H1 (cell line): ENCODE results near the gene ZNF511. TPM values are rescaled to one million over a fixed set of nuclear protein-coding genes. Genes with fewer than 3 reads are reported as not detected.

Experiments used
- CTCF ChIA-PET: fragments of 300-600 bp; sonication (Branson Sonifier 250); formaldehyde crosslinking; loops from one replicate; lab custom pipeline; 2021; ENCODE audit not compliant: partially characterized antibody; lab: Charles Lee
- POLR2A ChIA-PET: fragments of 300-600 bp; sonication (Branson Sonifier 250); formaldehyde crosslinking; loops from one replicate; lab custom pipeline; 2021; ENCODE audit warnings: inconsistent platforms; ENCODE audit not compliant: partially characterized antibody; lab: Charles Lee
- DNase-seq, 2 experiments: peaks; one replicate each; pipeline versions ENCODE4 v3.0.0 to v3.0.0-alpha.2; 2010 to 2022; ENCODE audit warnings: low spot score in 2 of 2, low read depth in 1 of 2, mixed read lengths in 1 of 2
- FAIRE-seq: peaks from 2 replicates; lab custom pipeline; 2011; peaks lifted over from hg19 to GRCh38; lab: Jason Lieb, UNC
- H2AFZ ChIP-seq: 2 replicates; pipeline ENCODE4 v1.8.1; 2012; ENCODE audit warnings: low read length, inconsistent platforms
- H2AK5ac ChIP-seq: 2 replicates; pipeline ENCODE4 v1.6.1; 2013; ENCODE audit warnings: low read depth, low read length
- H2BK120ac ChIP-seq: replicated peaks from 2 replicates; pipeline ENCODE3; 2013; ENCODE audit warnings: low read depth, low read length, inconsistent platforms
- H2BK12ac ChIP-seq: 2 replicates; pipeline ENCODE4 v1.6.1; 2013; ENCODE audit warnings: low read depth, low read length
- H2BK15ac ChIP-seq: 2 replicates; pipeline ENCODE4 v1.6.1; 2013; ENCODE audit warnings: low read length
- H2BK20ac ChIP-seq: 2 replicates; pipeline ENCODE4 v1.6.1; 2013; ENCODE audit warnings: low read length
- H2BK5ac ChIP-seq: 2 replicates; pipeline ENCODE4 v1.6.1; 2013; ENCODE audit warnings: low read depth, low read length
- H3K14ac ChIP-seq: 2 replicates; pipeline ENCODE4 v1.6.1; 2013; ENCODE audit warnings: inconsistent platforms; ENCODE audit not compliant: insufficient read length
- H3K18ac ChIP-seq: 2 replicates; pipeline ENCODE4 v1.6.1; 2013; ENCODE audit warnings: low read length; ENCODE audit errors: extremely low read depth
- H3K23ac ChIP-seq: 2 replicates; pipeline ENCODE4 v1.6.1; 2013; ENCODE audit warnings: inconsistent platforms; ENCODE audit not compliant: insufficient read length
- H3K23me2 ChIP-seq: 2 replicates; pipeline ENCODE4 v1.6.1; 2013; ENCODE audit warnings: low read depth, low read length
- H3K27ac ChIP-seq: 2 replicates; pipeline ENCODE4 v1.6.1; 2011; ENCODE audit warnings: low read depth, low read length, inconsistent platforms
- H3K27me3 ChIP-seq, 4 experiments: replicated peaks in 1 of 4; 1 replicate in 1 of 4; 2 replicates in 3 of 4; pipeline versions ENCODE4 v1.6.1 to v1.8.1; 2011 to 2013; ENCODE audit warnings: low read length in 3 of 4, mild to moderate bottlenecking in 3 of 4, inconsistent platforms in 2 of 4, mixed read lengths in 2 of 4, moderate library complexity in 1 of 4; ENCODE audit not compliant: control insufficient read depth in 3 of 4, insufficient read depth in 3 of 4; ENCODE audit errors: extremely low read depth in 1 of 4
- H3K36me3 ChIP-seq, 4 experiments: 2 replicates each; pipeline versions ENCODE4 v1.6.1 to v1.8.1; 2011 to 2013; ENCODE audit warnings: mild to moderate bottlenecking in 4 of 4, low read length in 3 of 4, moderate library complexity in 2 of 4, control low read depth in 1 of 4, inconsistent platforms in 1 of 4; ENCODE audit not compliant: insufficient read depth in 4 of 4, control insufficient read depth in 2 of 4
- H3K4ac ChIP-seq: replicated peaks from 2 replicates; pipeline ENCODE3; 2013; ENCODE audit warnings: low read length, low read depth, mixed read lengths, inconsistent platforms; ENCODE audit not compliant: insufficient read length
- H3K4me1 ChIP-seq, 4 experiments: replicated peaks in 1 of 4; 1 replicate in 1 of 4; 2 replicates in 3 of 4; pipeline versions ENCODE4 v1.6.1 to v1.8.1; 2011 to 2013; ENCODE audit warnings: low read length in 3 of 4, inconsistent platforms in 2 of 4, mixed read lengths in 1 of 4; ENCODE audit not compliant: insufficient read depth in 4 of 4, control insufficient read depth in 3 of 4
- H3K4me2 ChIP-seq, 2 experiments: 2 replicates each; pipeline versions ENCODE4 v1.6.1 to v1.8.1; 2011 to 2013; ENCODE audit warnings: low read depth in 2 of 2, low read length in 2 of 2, control low read depth in 1 of 2, inconsistent platforms in 1 of 2, mild to moderate bottlenecking in 1 of 2; ENCODE audit not compliant: insufficient read depth in 1 of 2
- H3K4me3 ChIP-seq, 4 experiments: fragments of 200-600, 300-600 bp in 1 of 4; sonication (generic), shearing (Covaris generic), sonication (Bioruptor Twin) in 1 of 4; 2 replicates each; pipeline versions ENCODE4 v1.5.1 to v1.8.1; 2011 to 2016; ENCODE audit warnings: low read length in 4 of 4, low read depth in 3 of 4, control low read depth in 2 of 4, inconsistent platforms in 2 of 4, mild to moderate bottlenecking in 2 of 4, mixed read lengths in 1 of 4, moderate library complexity in 1 of 4; ENCODE audit not compliant: insufficient read depth in 2 of 4; ENCODE audit errors: extremely low read depth in 1 of 4
- H3K56ac ChIP-seq: replicated peaks from 2 replicates; pipeline ENCODE3; 2013; ENCODE audit warnings: low read depth, mild to moderate bottlenecking, mixed read lengths, low read length, inconsistent platforms; ENCODE audit not compliant: insufficient read length
- H3K79me1 ChIP-seq: 2 replicates; pipeline ENCODE4 v1.6.1; 2013; ENCODE audit warnings: low read depth, low read length, control low read depth
- H3K79me2 ChIP-seq, 2 experiments: 2 replicates each; pipeline versions ENCODE4 v1.6.1 to v1.8.1; 2012 to 2013; ENCODE audit warnings: low read length in 2 of 2, mild to moderate bottlenecking in 2 of 2, inconsistent platforms in 1 of 2; ENCODE audit not compliant: insufficient read depth in 2 of 2, control insufficient read depth in 1 of 2
- H3K9ac ChIP-seq, 4 experiments: replicated peaks in 1 of 4; 1 replicate in 1 of 4; 2 replicates in 3 of 4; pipeline versions ENCODE4 v1.6.1 to v1.8.1; 2011 to 2013; ENCODE audit warnings: low read depth in 3 of 4, low read length in 3 of 4, control low read depth in 2 of 4, mild to moderate bottlenecking in 2 of 4, moderate library complexity in 2 of 4, inconsistent platforms in 1 of 4; ENCODE audit errors: extremely low read depth in 1 of 4
- H3K9me3 ChIP-seq, 2 experiments: 2 replicates each; pipeline versions ENCODE4 v1.6.1 to v1.8.1; 2012 to 2013; ENCODE audit warnings: mild to moderate bottlenecking in 2 of 2, moderate library complexity in 2 of 2, control low read depth in 1 of 2, inconsistent platforms in 1 of 2, low read depth in 1 of 2, low read length in 1 of 2, mixed read lengths in 1 of 2; ENCODE audit not compliant: insufficient read depth in 2 of 2
- H4K20me1 ChIP-seq, 2 experiments: replicated peaks in 1 of 2; 2 replicates each; pipeline versions ENCODE3 to v1.8.1; 2011 to 2013; ENCODE audit warnings: inconsistent platforms in 2 of 2, low read length in 2 of 2, mild to moderate bottlenecking in 1 of 2; ENCODE audit not compliant: insufficient read depth in 2 of 2, control insufficient read depth in 1 of 2
- H4K5ac ChIP-seq: 2 replicates; pipeline ENCODE4 v1.6.1; 2013; ENCODE audit warnings: low read length, low read depth, mixed read lengths, inconsistent platforms; ENCODE audit not compliant: insufficient read length
- H4K8ac ChIP-seq: 2 replicates; pipeline ENCODE4 v1.8.0; 2013; ENCODE audit warnings: mild to moderate bottlenecking, moderate library complexity, low read length, inconsistent platforms; ENCODE audit not compliant: insufficient read depth; ENCODE audit errors: extremely low read depth
- H4K91ac ChIP-seq: replicated peaks from 2 replicates; pipeline ENCODE3; 2013; ENCODE audit warnings: low read length, mixed read lengths, inconsistent platforms; ENCODE audit not compliant: insufficient read length
- FOSL1 ChIP-seq: IDR thresholded peaks from 2 replicates; pipeline ENCODE4 v1.6.1; 2011; ENCODE audit warnings: mild to moderate bottlenecking, low read depth, low read length, moderate library complexity; ENCODE audit not compliant: insufficient read depth
- GABPA ChIP-seq: IDR thresholded peaks from 2 replicates; pipeline ENCODE4 v1.6.1; 2011; ENCODE audit warnings: mild to moderate bottlenecking, low read length, moderate library complexity, borderline replicate concordance; ENCODE audit not compliant: insufficient read depth
- PHF8 ChIP-seq: fragments of 200-600 bp; sonication (generic); conservative IDR thresholded peaks from 2 replicates; pipeline ENCODE4 v1.7.1; 2012; ENCODE audit warnings: low read depth, mild to moderate bottlenecking, inconsistent platforms, low read length, moderate library complexity
- POLR2A ChIP-seq, 2 experiments: IDR thresholded peaks; 1 replicate in 1 of 2; 2 replicates in 1 of 2; pipeline ENCODE4 v1.6.1; 2011; ENCODE audit warnings: low read depth in 2 of 2, low read length in 2 of 2, mild to moderate bottlenecking in 2 of 2; ENCODE audit errors: control extremely low read depth in 1 of 2
- YY1 ChIP-seq: IDR thresholded peaks from 2 replicates; pipeline ENCODE4 v1.6.1; 2011; ENCODE audit warnings: low read depth, mild to moderate bottlenecking, low read length
- WGBS, 2 experiments: shearing (Covaris generic) in 1 of 2; methylation state at CpG; one replicate each; pipeline versions ENCODE4 v1.1.6 to v1.1.7; 2013 to 2015; ENCODE audit warnings: low lambda C conversion rate in 2 of 2, mixed read lengths in 2 of 2, inconsistent platforms in 1 of 2, low coverage in 1 of 2, missing lambda C conversion rate in 1 of 2; ENCODE audit not compliant: insufficient replicate concordance in 2 of 2, insufficient coverage in 1 of 2, insufficient read length in 1 of 2; ENCODE audit errors: extremely low coverage in 1 of 2, missing lambda C conversion rate in 1 of 2; 5-methylcytosine and 5-hydroxymethylcytosine counted together
- polyA plus RNA-seq, 7 experiments: library from polyadenylated mRNA; depleted of rRNA in 3 of 7; stranded (reverse) in 5 of 7; unstranded in 2 of 7; fragments of >200 nt in 5 of 7; fragments of 200-250 nt in 2 of 7; gene quantifications; 1 replicate in 5 of 7; 2 replicates in 1 of 7; 4 replicates in 1 of 7; pipeline versions ENCODE4 v1.2.1 to v1.2.3, GENCODE V29; 2011 to 2013; ENCODE audit warnings: missing spikeins in 2 of 7, mixed read lengths in 2 of 7
- total RNA-seq: library from RNA; stranded (reverse); fragmentation: NEBNext Ultra II Directional; extraction: Animal tissue kit (Norgen Biotek cat#: 25700); gene quantifications from 2 replicates; pipeline ENCODE4 v1.2.1, GENCODE V29; 2021

Gene ZNF511
- total and polyA plus RNA-seq, 2 of the 8 experiments (the other 6 are each of a cell fraction or from before 2014, with no cell fraction given): 55.4 to 71.7 TPM

DNA sequence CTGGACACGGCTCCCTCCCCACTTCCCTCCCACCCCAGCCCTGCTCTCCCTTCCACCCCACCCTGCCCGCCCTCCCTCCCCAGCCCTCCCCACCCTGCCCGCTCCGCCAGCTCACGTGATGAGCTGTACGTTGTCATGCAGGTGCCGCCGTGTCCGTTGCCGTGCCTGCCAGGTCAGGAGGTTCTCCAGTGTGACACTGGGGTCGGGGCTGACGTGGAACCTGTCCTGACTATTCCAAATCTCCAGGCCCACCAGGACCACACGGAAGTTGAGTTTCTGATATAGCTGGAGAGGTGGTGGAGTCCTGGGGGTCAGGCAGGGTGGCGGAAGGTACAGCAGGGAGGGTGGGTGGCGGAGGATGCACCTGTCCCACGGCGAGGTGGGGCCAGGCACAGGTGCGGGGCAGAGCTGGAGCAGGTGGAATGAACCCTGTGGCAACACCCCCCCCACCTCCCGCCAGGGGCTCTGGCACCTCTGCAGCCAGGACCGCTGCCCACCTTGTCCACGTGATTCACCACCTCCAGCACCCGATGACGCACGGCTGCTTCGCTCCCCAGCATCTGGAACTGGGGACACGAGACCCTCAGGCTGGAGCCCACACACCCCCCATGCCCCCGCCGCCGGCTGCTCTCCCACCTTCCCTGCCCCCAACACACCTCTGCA lies 36.3 kb upstream of the ZNF511 start:
- ChIA-PET POLR2A (interaction anchor here (0.9 to 2.3 kb wide), 3 partner anchors 8 to 129 kb away, joined by 3 to 6 read pairs (median 3); no protein-coding TSS in a partner anchor), CTCF (interaction anchor here (1.2 to 1.6 kb wide), 3 partner anchors 35 to 129 kb away, joined by 3 read pairs; no protein-coding TSS in a partner anchor)
- Histone ChIP-seq H3K27me3 (peaks cover 0 to 7% (median 4%) of the 10 kb centered on the region in 4 experiments; a peak in 6 of 7 replicates), H3K79me2 (no peaks in the 10 kb centered on the region), H2BK20ac (no peak overlapping the region), H2BK120ac (no peak overlapping the region), H3K4ac (no peak overlapping the region), H2BK15ac (no peak overlapping the region), H2AFZ (no peak overlapping the region), H3K4me2 (no peak overlapping the region), H2AK5ac (no peak overlapping the region), H3K4me1 (peaks cover 0 to 16% (median 7%) of the 10 kb centered on the region in 4 experiments; a peak in 5 of 7 replicates), H2BK5ac (no peak overlapping the region), H3K79me1 (no peaks in the 10 kb centered on the region), H2BK12ac (no peak overlapping the region), H3K14ac (no peak overlapping the region), H4K8ac (no peak overlapping the region), H3K18ac (no peak overlapping the region), H3K56ac (no peak overlapping the region), H4K20me1 (peaks cover 0 to 5% of the 10 kb centered on the region in 2 experiments), H3K36me3 (no peaks in the 10 kb centered on the region), H3K27ac (no peak overlapping the region), H4K5ac (no peak overlapping the region), H3K4me3 (no peak overlapping the region), H3K9me3 (no peaks in the 10 kb centered on the region), H3K23ac (no peak overlapping the region), H3K23me2 (peaks cover 5% of the 10 kb centered on the region; the same call in 1 of the 2 replicates), H4K91ac (no peak overlapping the region), H3K9ac (no peak overlapping the region)
- DNase-seq: no peak
- WGBS, 2 experiments: 84% methylated on average over 9 of the region's 29 CpGs; no CpG with 5 or more reads in 1 of the 2 experiments
- FAIRE-seq: no peak
- TF ChIP-seq PHF8: no peak
- TF ChIP-seq FOSL1: no peak
- no peak for TF ChIP-seq POLR2A (IDR thresholded peaks at IDR 0.05; ENCODE audit: control extremely low read depth in 1 of 2, low read depth in 2 of 2, low read length in 2 of 2)
- no peak for TF ChIP-seq GABPA
- no peak for TF ChIP-seq YY1
